HepG2 (cell line): ENCODE measurements around the gene TBR1. TPM values are rescaled to one million over a fixed set of nuclear protein-coding genes. Genes with fewer than 3 reads are reported as not detected.

Source experiments
- ATAC-seq: fragments of 200-7000 bp; cut with Tn5 transposase; 3 replicates; pipeline ENCODE4 v1.9.1; 2020; ENCODE audit warnings: mild to moderate bottlenecking, moderate library complexity
- BruUV-seq: library from RNA; stranded (reverse); fragments of 400-500 nt; replicated peaks from 2 replicates; lab custom pipeline; 2021; lab: Mats Ljungman, UMichigan
- CTCF ChIA-PET: fragments of 300-600 bp; formaldehyde crosslinking; extraction: SDS; loops from one replicate; lab custom pipeline; 2021; ENCODE audit warnings: low total read pairs, inconsistent platforms, low intra/inter-chr PET ratio; lab: Yijun Ruan, JAX
- POLR2A ChIA-PET: fragments of 350-600 bp; sonication (Branson Sonifier 250); formaldehyde crosslinking; loops from one replicate; lab custom pipeline; 2020; ENCODE audit warnings: antibody characterized with exemption, inconsistent platforms; lab: Yijun Ruan, JAX
- DNase-seq: peaks from one replicate; pipeline ENCODE4 v3.0.0-alpha.2; 2015; ENCODE audit warnings: low spot score
- FAIRE-seq: peaks from 3 replicates; lab custom pipeline; 2011; peaks lifted over from hg19 to GRCh38; lab: Jason Lieb, UNC
- H2AFZ ChIP-seq: one replicate; pipeline ENCODE4 v1.6.1; 2011; ENCODE audit warnings: low read length, inconsistent platforms
- H3K27ac ChIP-seq: fragments of 300-600 bp; 3 replicates; pipeline ENCODE4 v1.8.0; 2011; ENCODE audit warnings: mixed run types, mild to moderate bottlenecking, mixed read lengths, low read length, inconsistent platforms; ENCODE audit not compliant: insufficient read depth; ENCODE audit errors: extremely low read length
- H3K27me3 ChIP-seq, 2 experiments: fragments of 200-600 bp in 1 of 2; 2 replicates in 1 of 2; 3 replicates in 1 of 2; pipeline versions ENCODE4 v1.6.0 to v1.8.0; 2011; ENCODE audit warnings: low read length in 2 of 2, mild to moderate bottlenecking in 2 of 2, moderate library complexity in 2 of 2, inconsistent platforms in 1 of 2; ENCODE audit not compliant: insufficient read depth in 2 of 2, control insufficient read depth in 1 of 2
- H3K36me3 ChIP-seq, 2 experiments: fragments of 200-600 bp in 1 of 2; replicated peaks in 1 of 2; 2 replicates in 1 of 2; 3 replicates in 1 of 2; pipeline versions ENCODE4 v1.5.1 to v1.8.0; 2011; ENCODE audit warnings: low read length in 2 of 2, inconsistent platforms in 1 of 2; ENCODE audit not compliant: insufficient read depth in 2 of 2, control insufficient read depth in 1 of 2
- H3K4me1 ChIP-seq: 2 replicates; pipeline ENCODE4 v1.5.1; 2012; ENCODE audit warnings: low read length, inconsistent platforms; ENCODE audit not compliant: insufficient read depth
- H3K4me2 ChIP-seq: 2 replicates; pipeline ENCODE4 v1.6.0; 2011; ENCODE audit warnings: low read depth, low read length, inconsistent platforms
- H3K4me3 ChIP-seq, 3 experiments: fragments of 200-600 bp in 1 of 3; sonication (generic), shearing (Covaris generic) in 1 of 3; replicated peaks in 1 of 3; 2 replicates each; pipeline ENCODE4 v1.5.1; 2011 to 2016; ENCODE audit warnings: low read length in 3 of 3, inconsistent platforms in 2 of 3, low read depth in 2 of 3, mild to moderate bottlenecking in 2 of 3, control low read depth in 1 of 3, mixed read lengths in 1 of 3; ENCODE audit not compliant: insufficient read depth in 1 of 3
- H3K79me2 ChIP-seq: one replicate; pipeline ENCODE4 v1.6.1; 2011; ENCODE audit warnings: low read length, inconsistent platforms; ENCODE audit not compliant: insufficient read depth
- H3K9ac ChIP-seq: 2 replicates; pipeline ENCODE4 v1.6.0; 2011; ENCODE audit warnings: mild to moderate bottlenecking, low read depth, low read length, inconsistent platforms; ENCODE audit not compliant: insufficient read depth
- H3K9me3 ChIP-seq: 2 replicates; pipeline ENCODE4 v1.5.1; 2012; ENCODE audit warnings: mild to moderate bottlenecking, low read length
- H4K20me1 ChIP-seq: 2 replicates; pipeline ENCODE4 v1.6.0; 2011; ENCODE audit warnings: inconsistent platforms, mild to moderate bottlenecking, low read length, moderate library complexity; ENCODE audit not compliant: insufficient read depth
- CHD2 ChIP-seq: IDR thresholded peaks from 2 replicates; pipeline ENCODE4 v1.6.1; 2011; ENCODE audit warnings: low read depth, low read length, improper control_type of control experiment
- EP300 ChIP-seq, 3 experiments: sonication (generic) in 1 of 3; formaldehyde crosslinking in 1 of 3; IDR thresholded peaks; 2 replicates each; pipeline versions ENCODE4 v1.5.1 to v1.6.1; 2011 to 2020; ENCODE audit warnings: low read depth in 2 of 3, low read length in 2 of 3, borderline replicate concordance in 1 of 3, improper control_type of control experiment in 1 of 3, mild to moderate bottlenecking in 1 of 3, missing genetic modification reagents in 1 of 3, moderate library complexity in 1 of 3
- FIP1L1 ChIP-seq: fragments of 200-400 bp; formaldehyde crosslinking; IDR thresholded peaks from 2 replicates; pipeline ENCODE4 v1.6.1; 2018; ENCODE audit warnings: low read depth, mild to moderate bottlenecking, low read length, moderate library complexity, borderline replicate concordance; ENCODE audit not compliant: insufficient read depth
- ZNF260 ChIP-seq: sonication (generic); formaldehyde crosslinking; IDR thresholded peaks from 2 replicates; pipeline ENCODE4 v1.4.0; 2020; ENCODE audit warnings: missing genetic modification reagents, low read depth, mild to moderate bottlenecking, borderline replicate concordance
- ZNF781 ChIP-seq: sonication (generic); formaldehyde crosslinking; IDR thresholded peaks from 2 replicates; pipeline ENCODE4 v1.5.1; 2020; ENCODE audit warnings: borderline replicate concordance, mild to moderate bottlenecking, missing genetic modification reagents; ENCODE audit errors: not compliant biosample characterization
- WGBS: methylation state at CpG from one replicate; pipeline ENCODE4 v1.1.6; 2017; ENCODE audit warnings: low lambda C conversion rate; 5-methylcytosine and 5-hydroxymethylcytosine counted together
- in situ Hi-C: cut with HindIII; loops from 2 replicates; pipeline ENCODE4 v1.10.0; 2017; ENCODE audit warnings: low pct_unique_long_range_greater_than_20kb; ENCODE audit not compliant: extremely low pct_ligation_motif_present
- intact Hi-C: fragments of 100-400 bp; cut with micrococcal nuclease; formaldehyde crosslinking; loops from one replicate; pipeline ENCODE4 v1.10.0; 2022; ENCODE audit not compliant: unreplicated experiment
- polyA plus RNA-seq, 8 experiments: library from polyadenylated mRNA; depleted of rRNA in 3 of 8; stranded (reverse) in 7 of 8; unstranded in 1 of 8; fragments of >200 nt; fragmentation: Illumina TruSeq in 4 of 8; extraction: Trizol in 4 of 8; gene quantifications; 2 replicates each; pipeline versions ENCODE4 v1.2.1 to v1.2.3, GENCODE V29; 2011 to 2016; ENCODE audit warnings: low read depth in 4 of 8, missing spikeins in 1 of 8, mixed read lengths in 1 of 8; ENCODE audit not compliant: insufficient read depth in 1 of 8
- total RNA-seq, 5 experiments: library from RNA; depleted of rRNA; stranded (reverse); fragments of >200 nt; fragmentation: Illumina TruSeq; extraction: Trizol; gene quantifications; 2 replicates each; pipeline ENCODE4 v1.2.3, GENCODE V29; 2016; ENCODE audit warnings: low read depth in 1 of 5
- TF ChIP-seq, protein P1 (sequence below): sonication (generic); formaldehyde crosslinking; IDR thresholded peaks from 2 replicates; pipeline ENCODE4 v1.5.1; 2020; ENCODE audit warnings: missing genetic modification reagents, mild to moderate bottlenecking, borderline replicate concordance

The TBR1 gene
- total and polyA plus RNA-seq, 2 of the 13 experiments (the other 11 are each of a cell fraction or from before 2014, with no cell fraction given): not detected

DNA sequence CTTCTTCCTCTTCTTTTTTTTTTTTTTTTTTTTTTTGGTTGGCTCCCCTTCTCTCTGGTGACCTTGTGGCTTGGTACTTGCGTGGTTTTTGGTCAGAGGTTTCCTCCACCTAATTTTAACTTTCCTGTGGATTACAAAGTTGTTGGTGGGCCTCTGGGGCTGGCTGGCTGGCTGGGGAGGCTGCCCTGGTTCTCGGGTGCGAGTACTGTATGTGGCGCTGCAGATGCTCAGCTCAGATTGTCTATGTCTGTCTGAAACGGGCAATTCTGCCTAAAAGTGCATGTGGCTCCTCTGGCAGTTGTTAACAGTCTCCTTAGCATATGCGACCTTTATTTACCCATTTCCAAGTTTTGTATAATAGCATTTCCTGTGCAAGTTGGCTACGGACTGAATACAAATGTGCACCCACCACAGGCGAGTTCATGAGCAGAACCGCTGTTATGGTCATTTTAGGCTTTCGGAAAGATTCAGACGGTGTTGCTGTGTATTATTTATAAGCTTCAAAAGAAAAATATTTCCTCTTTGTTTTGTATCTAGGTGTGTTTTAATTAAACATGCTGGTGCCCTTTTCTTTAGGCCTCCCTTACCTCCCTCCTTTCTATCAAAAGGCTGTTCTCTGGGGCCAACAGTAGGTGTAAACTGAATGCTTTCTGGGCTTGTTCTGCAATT is 4.4 kb downstream of the TBR1 start (continued):
- no peak for TF ChIP-seq EP300 (IDR thresholded peaks at IDR 0.05; ENCODE audit: low read depth in 2 of 2, low read length in 2 of 2)
- no peak for TF ChIP-seq EP300 (CRISPR knock-in tag; IDR thresholded peaks at IDR 0.05; ENCODE audit: borderline replicate concordance)
- no peak for TF ChIP-seq CHD2

GRCh38 chr2:161421686-161422085 is 5.6 kb downstream of the TBR1 start:
- Histone ChIP-seq H3K4me3 (no peak overlapping the region), H3K27ac (no peak overlapping the region), H3K36me3 (no peaks in the 10 kb centered on the region)
- in situ Hi-C loops: no loop called here
- FAIRE-seq: no peak
- TF ChIP-seq FIP1L1 (no peak), ZNF781 (CRISPR knock-in tag) (no peak), ZNF260 (CRISPR knock-in tag) (no peak)
- TF ChIP-seq, protein P1, sequence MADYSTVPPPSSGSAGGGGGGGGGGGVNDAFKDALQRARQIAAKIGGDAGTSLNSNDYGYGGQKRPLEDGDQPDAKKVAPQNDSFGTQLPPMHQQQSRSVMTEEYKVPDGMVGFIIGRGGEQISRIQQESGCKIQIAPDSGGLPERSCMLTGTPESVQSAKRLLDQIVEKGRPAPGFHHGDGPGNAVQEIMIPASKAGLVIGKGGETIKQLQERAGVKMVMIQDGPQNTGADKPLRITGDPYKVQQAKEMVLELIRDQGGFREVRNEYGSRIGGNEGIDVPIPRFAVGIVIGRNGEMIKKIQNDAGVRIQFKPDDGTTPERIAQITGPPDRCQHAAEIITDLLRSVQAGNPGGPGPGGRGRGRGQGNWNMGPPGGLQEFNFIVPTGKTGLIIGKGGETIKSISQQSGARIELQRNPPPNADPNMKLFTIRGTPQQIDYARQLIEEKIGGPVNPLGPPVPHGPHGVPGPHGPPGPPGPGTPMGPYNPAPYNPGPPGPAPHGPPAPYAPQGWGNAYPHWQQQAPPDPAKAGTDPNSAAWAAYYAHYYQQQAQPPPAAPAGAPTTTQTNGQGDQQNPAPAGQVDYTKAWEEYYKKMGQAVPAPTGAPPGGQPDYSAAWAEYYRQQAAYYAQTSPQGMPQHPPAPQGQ: no peak
- TF ChIP-seq, all 625 proteins: peak for 0
- ATAC-seq (no peak), DNase-seq (no peak)
- Histone ChIP-seq H3K27me3 (peaks cover 9 to 65% of the 10 kb centered on the region in 2 experiments), H4K20me1 (no peaks in the 10 kb centered on the region), H3K79me2 (no peaks in the 10 kb centered on the region), H3K9me3 (no peaks in the 10 kb centered on the region), H2AFZ (no peak overlapping the region), H3K4me2 (no peak overlapping the region), H3K9ac (no peak overlapping the region), H3K4me1 (peaks cover 17% of the 10 kb centered on the region)
- WGBS: 8% methylated on average over 2 of the region's 2 CpGs
- BruUV-seq: no TSS peak
- intact Hi-C loops: no loop called here
- POLR2A ChIA-PET: no interaction called here
- CTCF ChIA-PET: no interaction called here
